ENCODE data around the gene FAM83E.

DNA sequence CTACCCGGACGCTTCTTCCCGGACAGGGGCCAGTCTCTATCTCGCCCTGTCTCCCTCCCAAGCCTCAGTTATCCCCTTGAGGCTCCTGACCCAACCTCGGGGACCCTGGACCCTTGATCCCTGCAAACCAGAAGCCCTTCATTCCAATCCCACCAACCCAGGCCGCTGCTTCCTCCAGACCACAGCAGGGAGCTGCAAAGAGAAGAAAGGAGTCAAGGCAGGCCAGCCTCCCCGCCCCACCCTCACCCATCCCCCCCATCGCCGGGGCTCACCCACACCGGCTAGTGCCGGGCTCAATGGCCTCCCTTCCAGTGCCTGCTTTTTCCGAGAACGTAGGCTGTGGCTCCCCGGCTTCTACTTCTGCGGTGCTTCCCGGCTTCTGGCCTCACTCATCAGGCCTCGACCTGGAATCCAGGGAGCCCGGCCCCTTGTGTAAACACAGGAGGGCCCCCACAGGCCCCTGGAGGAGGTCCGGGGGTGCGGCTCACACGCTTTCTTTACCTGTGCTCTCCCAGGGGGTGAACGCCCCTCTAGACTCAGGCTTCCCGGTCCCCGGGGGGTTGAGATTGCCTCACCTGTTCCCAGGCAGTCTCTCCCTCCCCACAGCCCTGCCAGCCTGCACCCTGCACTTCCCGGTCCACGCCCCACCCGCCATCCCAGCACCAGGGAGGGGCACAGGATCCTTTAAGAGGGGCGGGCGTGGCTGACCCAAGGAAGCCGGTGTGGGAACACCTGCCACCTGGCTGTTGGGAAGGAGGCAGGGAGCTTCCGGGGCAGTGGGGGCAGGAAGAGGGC is at the start of gene FAM83E:
- TF ChIP-seq POLR2AphosphoS5 (IDR thresholded peaks at IDR 0.05) (no peak), EP300 (conservative IDR thresholded peaks at IDR 0.05; ENCODE audit: poor library complexity, severe bottlenecking) (no peak), EZH2 (IDR thresholded peaks at IDR 0.05; ENCODE audit: borderline replicate concordance, insufficient read depth, low read length, poor library complexity, severe bottlenecking) (no peak), RAD21 (conservative IDR thresholded peaks at IDR 0.05) (no peak), REST (IDR thresholded peaks at IDR 0.05; ENCODE audit: borderline replicate concordance) (no peak), TAF1 (IDR thresholded peaks at IDR 0.05; ENCODE audit: low read depth) (no peak), MXI1 (conservative IDR thresholded peaks at IDR 0.05; ENCODE audit: poor library complexity, severe bottlenecking) (no peak)
- TF ChIP-seq, protein P1, sequence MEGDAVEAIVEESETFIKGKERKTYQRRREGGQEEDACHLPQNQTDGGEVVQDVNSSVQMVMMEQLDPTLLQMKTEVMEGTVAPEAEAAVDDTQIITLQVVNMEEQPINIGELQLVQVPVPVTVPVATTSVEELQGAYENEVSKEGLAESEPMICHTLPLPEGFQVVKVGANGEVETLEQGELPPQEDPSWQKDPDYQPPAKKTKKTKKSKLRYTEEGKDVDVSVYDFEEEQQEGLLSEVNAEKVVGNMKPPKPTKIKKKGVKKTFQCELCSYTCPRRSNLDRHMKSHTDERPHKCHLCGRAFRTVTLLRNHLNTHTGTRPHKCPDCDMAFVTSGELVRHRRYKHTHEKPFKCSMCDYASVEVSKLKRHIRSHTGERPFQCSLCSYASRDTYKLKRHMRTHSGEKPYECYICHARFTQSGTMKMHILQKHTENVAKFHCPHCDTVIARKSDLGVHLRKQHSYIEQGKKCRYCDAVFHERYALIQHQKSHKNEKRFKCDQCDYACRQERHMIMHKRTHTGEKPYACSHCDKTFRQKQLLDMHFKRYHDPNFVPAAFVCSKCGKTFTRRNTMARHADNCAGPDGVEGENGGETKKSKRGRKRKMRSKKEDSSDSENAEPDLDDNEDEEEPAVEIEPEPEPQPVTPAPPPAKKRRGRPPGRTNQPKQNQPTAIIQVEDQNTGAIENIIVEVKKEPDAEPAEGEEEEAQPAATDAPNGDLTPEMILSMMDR (IDR thresholded peaks at IDR 0.05; ENCODE audit: poor library complexity, severe bottlenecking) = no peak

Measured in neural cell (in vitro differentiated cells).